HG02798 (cell line): ENCODE measurements around the gene CYSRT1.
A peak's percentile ranks its signal among the peaks of the same experiment; 100 is the strongest.
"Not testable (repeated sequence)": the region's sequence is repeated elsewhere in the genome, so short reads cannot be mapped to it uniquely, and the experiment has no call there.

ENCODE experiments used
- ATAC-seq: cut with Tn5 transposase; IDR thresholded peaks from one replicate; pipeline ENCODE4 v1.9.1; 2021; ENCODE audit warnings: mild to moderate bottlenecking; ENCODE audit not compliant: unreplicated experiment, poor library complexity

CYSRT1 gene

GRCh38 chr9:137245450-137246421 is 20.8 kb downstream of the CYSRT1 start:
- no peak for ATAC-seq

- no peak for ATAC-seq
Measured at GRCh38 chr9:137247135-137247915, 22.4 kb downstream of the CYSRT1 start.

- no peak for ATAC-seq
Measured at GRCh38 chr9:137247916-137248175, 22.9 kb downstream of the CYSRT1 start.

- no peak for ATAC-seq
Measured at GRCh38 chr9:137250329-137251193, 25.6 kb downstream of the CYSRT1 start.

- no peak for ATAC-seq
Measured at GRCh38 chr9:137251194-137251461, 26.2 kb downstream of the CYSRT1 start, which contains the start of gene STPG3. STPG3 (plus strand) TSS chr9:137251286; CDS start chr9:137251287, 1 bp downstream.

GRCh38 chr9:137251490-137252268 is 26.7 kb downstream of the CYSRT1 start:
- ATAC-seq, result no peak

GRCh38 chr9:137252555-137253506 is 27.9 kb downstream of the CYSRT1 start:
- ATAC-seq, result no peak

GRCh38 chr9:137253717-137254623 is 29.0 kb downstream of the CYSRT1 start:
- no peak for ATAC-seq

- ATAC-seq, result peak; percentile 85
Measured at GRCh38 chr9:137254624-137255447, 29.9 kb downstream of the CYSRT1 start, which contains the start of gene NELFB. NELFB (plus strand) TSS chr9:137255327.

GRCh38 chr9:137255448-137256114 is 30.6 kb downstream of the CYSRT1 start:
- ATAC-seq, result no peak

GRCh38 chr9:137256362-137256761 is 31.4 kb downstream of the CYSRT1 start:
- no peak for ATAC-seq

- no peak for ATAC-seq
Measured at GRCh38 chr9:137256856-137257255, 31.9 kb downstream of the CYSRT1 start.

GRCh38 chr9:137262173-137262908 is 37.4 kb downstream of the CYSRT1 start:
- ATAC-seq, result not testable (repeated sequence)

- ATAC-seq, result no peak
Measured at GRCh38 chr9:137262909-137263285, 37.9 kb downstream of the CYSRT1 start.

GRCh38 chr9:137263506-137263905 is 38.5 kb downstream of the CYSRT1 start:
- no peak for ATAC-seq

GRCh38 chr9:137264067-137264466 is 39.1 kb downstream of the CYSRT1 start:
- ATAC-seq, result no peak
